Liver (tissue), 9 donors: Measurements from ENCODE around the gene NYNRIN. TPM values are rescaled to one million over a fixed set of nuclear protein-coding genes. Genes with fewer than 3 reads are reported as not detected.

Source experiments
- DNase-seq: peaks from one replicate; pipeline ENCODE4 v3.0.0-alpha.2; 2017; ENCODE audit warnings: low spot score
- H3K27ac ChIP-seq, 2 donors: one replicate each; pipeline ENCODE4 v1.7.0; 2013; ENCODE audit warnings: inconsistent platforms in 2 of 2, low read length in 2 of 2, control low read depth in 1 of 2, low read depth in 1 of 2, mild to moderate bottlenecking in 1 of 2
- H3K27me3 ChIP-seq, 4 donors: one replicate each; pipeline versions ENCODE4 v1.6.1 to v1.7.0; 2013; ENCODE audit warnings: low read length in 3 of 4, inconsistent platforms in 1 of 4, mild to moderate bottlenecking in 1 of 4, moderate library complexity in 1 of 4; ENCODE audit not compliant: control insufficient read depth in 4 of 4, insufficient read depth in 4 of 4
- H3K36me3 ChIP-seq, 4 donors: one replicate each; pipeline versions ENCODE4 v1.6.1 to v1.7.0; 2013; ENCODE audit warnings: low read length in 3 of 4, mild to moderate bottlenecking in 3 of 4, low read depth in 1 of 4, moderate library complexity in 1 of 4; ENCODE audit not compliant: control insufficient read depth in 4 of 4, insufficient read depth in 3 of 4
- H3K4me1 ChIP-seq, 4 donors: one replicate each; pipeline versions ENCODE4 v1.6.1 to v1.7.0; 2013; ENCODE audit warnings: low read length in 3 of 4, mild to moderate bottlenecking in 3 of 4, moderate library complexity in 1 of 4; ENCODE audit not compliant: control insufficient read depth in 4 of 4, insufficient read depth in 4 of 4
- H3K4me3 ChIP-seq, 3 donors: one replicate each; pipeline versions ENCODE4 v1.6.1 to v1.7.0; 2013; ENCODE audit warnings: low read length in 3 of 3, control low read depth in 1 of 3, low read depth in 1 of 3, mild to moderate bottlenecking in 1 of 3
- H3K9ac ChIP-seq, 2 donors: one replicate each; pipeline ENCODE4 v1.7.0; 2013; ENCODE audit warnings: low read length in 2 of 2, mild to moderate bottlenecking in 2 of 2, moderate library complexity in 2 of 2, control low read depth in 1 of 2, low read depth in 1 of 2
- H3K9me3 ChIP-seq, 4 donors: one replicate each; pipeline versions ENCODE4 v1.6.1 to v1.7.0; 2013; ENCODE audit warnings: low read length in 3 of 4; ENCODE audit not compliant: control insufficient read depth in 4 of 4
- CTCF ChIP-seq: fragments of 150-350 bp; IDR thresholded peaks from 2 replicates; pipeline ENCODE4 v1.5.1; 2017; ENCODE audit warnings: improper control_type of control experiment, low read depth, low read length; ENCODE audit not compliant: missing input control
- EGR1 ChIP-seq, 2 donors: IDR thresholded peaks; 2 replicates each; pipeline ENCODE4 v1.6.1; 2016 to 2018; ENCODE audit warnings: antibody characterized with exemption in 2 of 2, low read depth in 2 of 2
- FOXA1 ChIP-seq: IDR thresholded peaks from 2 replicates; pipeline ENCODE4 v1.6.1; 2016; ENCODE audit warnings: antibody characterized with exemption
- FOXA2 ChIP-seq: IDR thresholded peaks from 2 replicates; pipeline ENCODE4 v1.6.1; 2016; ENCODE audit warnings: antibody characterized with exemption
- GABPA ChIP-seq, 2 donors: IDR thresholded peaks in 1 of 2; conservative IDR thresholded peaks in 1 of 2; 2 replicates each; pipeline ENCODE4 v1.6.1; 2016; ENCODE audit warnings: antibody characterized with exemption in 2 of 2, mild to moderate bottlenecking in 1 of 2, moderate library complexity in 1 of 2
- HNF4A ChIP-seq, 2 donors: conservative IDR thresholded peaks; 2 replicates each; pipeline ENCODE4 v1.6.1; 2016; ENCODE audit warnings: antibody characterized with exemption in 2 of 2, mild to moderate bottlenecking in 2 of 2
- HNF4G ChIP-seq: IDR thresholded peaks from 2 replicates; pipeline ENCODE4 v1.6.1; 2016; ENCODE audit warnings: antibody characterized with exemption
- JUND ChIP-seq, 2 donors: IDR thresholded peaks; 2 replicates each; pipeline ENCODE4 v1.6.1; 2016; ENCODE audit warnings: antibody characterized with exemption in 2 of 2
- NR2F2 ChIP-seq: IDR thresholded peaks from 2 replicates; pipeline ENCODE4 v1.6.1; 2016; ENCODE audit warnings: antibody characterized with exemption
- RAD21 ChIP-seq, 2 donors: IDR thresholded peaks; 2 replicates each; pipeline ENCODE4 v1.6.1; 2016; ENCODE audit warnings: antibody characterized with exemption in 2 of 2, mild to moderate bottlenecking in 2 of 2
- RXRA ChIP-seq, 2 donors: IDR thresholded peaks; 2 replicates each; pipeline ENCODE4 v1.6.1; 2017 to 2018; ENCODE audit warnings: antibody characterized with exemption in 2 of 2, mild to moderate bottlenecking in 1 of 2
- SP1 ChIP-seq: IDR thresholded peaks from 2 replicates; pipeline ENCODE4 v1.6.1; 2018; ENCODE audit warnings: antibody characterized with exemption, mild to moderate bottlenecking
- TAF1 ChIP-seq: conservative IDR thresholded peaks from 2 replicates; pipeline ENCODE4 v1.6.1; 2016; ENCODE audit warnings: antibody characterized with exemption, mild to moderate bottlenecking
- YY1 ChIP-seq: IDR thresholded peaks from 2 replicates; pipeline ENCODE4 v1.6.1; 2016; ENCODE audit warnings: antibody characterized with exemption, mild to moderate bottlenecking
- WGBS: extraction: QIAGEN DNeasy Blood & Tissue Kit; methylation state at CpG from one replicate; pipeline ENCODE4 v1.1.7; 2013; 5-methylcytosine and 5-hydroxymethylcytosine counted together
- polyA plus RNA-seq, 2 donors: library from polyadenylated mRNA; stranded (reverse) in 1 of 2; unstranded in 1 of 2; fragments of 200-250 nt in 1 of 2; fragments of >200 nt in 1 of 2; fragmentation: Nextera tagmentation in 1 of 2; extraction: Ambion mirVana in 1 of 2; gene quantifications; one replicate each; pipeline versions ENCODE4 v1.2.1 to v1.2.3, GENCODE V29; 2013 to 2015
- total RNA-seq, 2 donors: library from RNA; depleted of rRNA; stranded (reverse); fragments of >200 nt; gene quantifications; one replicate each; pipeline ENCODE4 v1.2.3, GENCODE V29; 2014
- TF ChIP-seq, protein P1 (sequence below): IDR thresholded peaks from 2 replicates; pipeline ENCODE4 v1.6.1; 2016; ENCODE audit warnings: antibody characterized with exemption
- TF ChIP-seq, protein P2 (sequence below): IDR thresholded peaks from 2 replicates; pipeline ENCODE4 v1.6.1; 2016; ENCODE audit warnings: antibody characterized with exemption
- TF ChIP-seq, protein P3 (sequence below): IDR thresholded peaks from 2 replicates; pipeline ENCODE4 v1.6.1; 2016; ENCODE audit warnings: antibody characterized with exemption
- TF ChIP-seq, protein P4 (sequence below): IDR thresholded peaks from 2 replicates; pipeline ENCODE4 v1.6.1; 2016; ENCODE audit warnings: antibody characterized with exemption, mild to moderate bottlenecking
- donor health status: healthy.
- donor health status: healthy.
- donor health status: healthy.
- donor health status: healthy.
- donor health status: healthy.

NYNRIN gene
- total and polyA plus RNA-seq, 4 donors = 0.89 to 11.0 (median 1.8) TPM

DNA sequence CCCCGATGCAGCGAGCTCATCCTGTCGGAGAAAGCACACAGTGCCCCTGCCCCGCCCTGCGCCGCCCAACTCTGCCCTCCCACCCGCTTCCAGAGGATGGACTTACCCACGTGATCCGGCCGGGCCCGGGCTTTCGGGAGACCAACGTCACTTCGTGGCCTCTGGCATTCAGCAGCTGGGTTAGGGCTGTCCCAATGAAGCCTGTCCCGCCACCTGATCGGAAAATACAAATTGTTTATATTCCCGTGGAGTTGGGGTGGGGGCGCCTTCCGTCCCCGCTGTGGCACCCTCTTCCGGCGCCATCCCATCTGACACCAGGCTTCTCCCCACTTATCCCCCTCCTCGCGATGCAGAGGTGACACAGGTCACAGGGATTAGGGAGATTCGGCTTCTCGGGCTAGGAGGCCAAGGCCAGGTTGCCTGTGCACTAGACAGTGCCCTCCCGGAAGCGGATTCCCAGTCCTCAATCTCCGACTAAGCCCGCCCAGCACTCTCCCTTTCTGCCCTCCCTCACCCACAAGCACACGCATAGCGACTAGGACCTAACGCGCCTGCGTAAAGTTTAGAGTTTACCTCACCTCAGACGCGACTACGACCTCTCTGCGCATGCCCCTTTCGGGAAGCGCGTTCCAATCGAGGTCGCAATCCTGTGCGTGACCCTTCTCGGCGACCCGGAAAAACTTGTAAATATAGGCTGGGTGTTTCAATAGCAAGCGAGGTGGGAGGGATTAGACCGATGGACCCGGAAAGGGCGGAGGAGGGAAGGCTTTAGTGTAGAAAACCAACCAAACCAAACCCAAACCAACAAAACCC is 43.6 kb downstream of the NYNRIN start, which contains the start of gene SDR39U1:
Gene SDR39U1, minus strand, starts transcription at position 537 of the 813 bp plus-strand sequence. Its CDS starts 7 bp downstream, at position 530.
- H3K27me3 ChIP-seq = no peaks in the 10 kb centered on the region
- peak; percentile 91 for DNase-seq
- H3K4me1 ChIP-seq = peaks cover 5 to 42% (median 26%) of the 10 kb centered on the region in 4 donors
- H3K36me3 ChIP-seq = peaks cover 4 to 28% (median 22%) of the 10 kb centered on the region in 4 donors
- WGBS = under 1% methylated on average over 52 of the region's 52 CpGs
- H3K4me3 ChIP-seq = peak within 1 kb of the TSS; percentile 66 to 85 (median 80)
- peak; percentile 51 for TF ChIP-seq FOXA1
- peak; percentile 94 for TF ChIP-seq SP1
- TF ChIP-seq CTCF = no peak
- TF ChIP-seq FOXA2 = peak; percentile 86
- TF ChIP-seq TAF1 = peak; percentile 93
- TF ChIP-seq, protein P1, sequence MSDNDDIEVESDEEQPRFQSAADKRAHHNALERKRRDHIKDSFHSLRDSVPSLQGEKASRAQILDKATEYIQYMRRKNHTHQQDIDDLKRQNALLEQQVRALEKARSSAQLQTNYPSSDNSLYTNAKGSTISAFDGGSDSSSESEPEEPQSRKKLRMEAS = peak; percentile 63
- peak; percentile 62 for TF ChIP-seq HNF4G
- TF ChIP-seq, protein P2, sequence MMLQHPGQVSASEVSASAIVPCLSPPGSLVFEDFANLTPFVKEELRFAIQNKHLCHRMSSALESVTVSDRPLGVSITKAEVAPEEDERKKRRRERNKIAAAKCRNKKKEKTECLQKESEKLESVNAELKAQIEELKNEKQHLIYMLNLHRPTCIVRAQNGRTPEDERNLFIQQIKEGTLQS = peak; percentile 73
- TF ChIP-seq, protein P3, sequence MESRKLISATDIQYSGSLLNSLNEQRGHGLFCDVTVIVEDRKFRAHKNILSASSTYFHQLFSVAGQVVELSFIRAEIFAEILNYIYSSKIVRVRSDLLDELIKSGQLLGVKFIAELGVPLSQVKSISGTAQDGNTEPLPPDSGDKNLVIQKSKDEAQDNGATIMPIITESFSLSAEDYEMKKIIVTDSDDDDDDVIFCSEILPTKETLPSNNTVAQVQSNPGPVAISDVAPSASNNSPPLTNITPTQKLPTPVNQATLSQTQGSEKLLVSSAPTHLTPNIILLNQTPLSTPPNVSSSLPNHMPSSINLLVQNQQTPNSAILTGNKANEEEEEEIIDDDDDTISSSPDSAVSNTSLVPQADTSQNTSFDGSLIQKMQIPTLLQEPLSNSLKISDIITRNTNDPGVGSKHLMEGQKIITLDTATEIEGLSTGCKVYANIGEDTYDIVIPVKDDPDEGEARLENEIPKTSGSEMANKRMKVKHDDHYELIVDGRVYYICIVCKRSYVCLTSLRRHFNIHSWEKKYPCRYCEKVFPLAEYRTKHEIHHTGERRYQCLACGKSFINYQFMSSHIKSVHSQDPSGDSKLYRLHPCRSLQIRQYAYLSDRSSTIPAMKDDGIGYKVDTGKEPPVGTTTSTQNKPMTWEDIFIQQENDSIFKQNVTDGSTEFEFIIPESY = peak; percentile 83
- TF ChIP-seq HNF4A (conservative IDR thresholded peaks at IDR 0.05) = peak; percentile 75 to 82
- TF ChIP-seq, protein P4, sequence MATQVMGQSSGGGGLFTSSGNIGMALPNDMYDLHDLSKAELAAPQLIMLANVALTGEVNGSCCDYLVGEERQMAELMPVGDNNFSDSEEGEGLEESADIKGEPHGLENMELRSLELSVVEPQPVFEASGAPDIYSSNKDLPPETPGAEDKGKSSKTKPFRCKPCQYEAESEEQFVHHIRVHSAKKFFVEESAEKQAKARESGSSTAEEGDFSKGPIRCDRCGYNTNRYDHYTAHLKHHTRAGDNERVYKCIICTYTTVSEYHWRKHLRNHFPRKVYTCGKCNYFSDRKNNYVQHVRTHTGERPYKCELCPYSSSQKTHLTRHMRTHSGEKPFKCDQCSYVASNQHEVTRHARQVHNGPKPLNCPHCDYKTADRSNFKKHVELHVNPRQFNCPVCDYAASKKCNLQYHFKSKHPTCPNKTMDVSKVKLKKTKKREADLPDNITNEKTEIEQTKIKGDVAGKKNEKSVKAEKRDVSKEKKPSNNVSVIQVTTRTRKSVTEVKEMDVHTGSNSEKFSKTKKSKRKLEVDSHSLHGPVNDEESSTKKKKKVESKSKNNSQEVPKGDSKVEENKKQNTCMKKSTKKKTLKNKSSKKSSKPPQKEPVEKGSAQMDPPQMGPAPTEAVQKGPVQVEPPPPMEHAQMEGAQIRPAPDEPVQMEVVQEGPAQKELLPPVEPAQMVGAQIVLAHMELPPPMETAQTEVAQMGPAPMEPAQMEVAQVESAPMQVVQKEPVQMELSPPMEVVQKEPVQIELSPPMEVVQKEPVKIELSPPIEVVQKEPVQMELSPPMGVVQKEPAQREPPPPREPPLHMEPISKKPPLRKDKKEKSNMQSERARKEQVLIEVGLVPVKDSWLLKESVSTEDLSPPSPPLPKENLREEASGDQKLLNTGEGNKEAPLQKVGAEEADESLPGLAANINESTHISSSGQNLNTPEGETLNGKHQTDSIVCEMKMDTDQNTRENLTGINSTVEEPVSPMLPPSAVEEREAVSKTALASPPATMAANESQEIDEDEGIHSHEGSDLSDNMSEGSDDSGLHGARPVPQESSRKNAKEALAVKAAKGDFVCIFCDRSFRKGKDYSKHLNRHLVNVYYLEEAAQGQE = peak; percentile 86
- TF ChIP-seq GABPA (IDR thresholded peaks at IDR 0.05 in 1 of 2, conservative IDR thresholded peaks at IDR 0.05 in 1 of 2) = peak; percentile 90 to 94
- TF ChIP-seq RAD21 (IDR thresholded peaks at IDR 0.05) = peak; percentile 13 to 42
- TF ChIP-seq NR2F2 = peak; percentile 98
- peak in 1 of 2 donors; percentile 54 for TF ChIP-seq JUND (IDR thresholded peaks at IDR 0.05)
- TF ChIP-seq RXRA (IDR thresholded peaks at IDR 0.05) = peak; percentile 91 to 98
- TF ChIP-seq EGR1 (IDR thresholded peaks at IDR 0.05; ENCODE audit: low read depth in 2 of 2) = peak in 1 of 2 donors; percentile 62
- TF ChIP-seq YY1 = peak; percentile 76
- H3K27ac ChIP-seq = peak within 1 kb of the TSS; percentile 98 to 100
- H3K9me3 ChIP-seq = no peaks in the 10 kb centered on the region
- H3K9ac ChIP-seq = peak within 1 kb of the TSS; percentile 89 to 97
